ENCODE measurements around the gene ZNF354B.
"Not testable (repeated sequence)": the region's sequence is repeated elsewhere in the genome, so short reads cannot be mapped to it uniquely, and the experiment has no call there.

ZNF354B gene

DNA sequence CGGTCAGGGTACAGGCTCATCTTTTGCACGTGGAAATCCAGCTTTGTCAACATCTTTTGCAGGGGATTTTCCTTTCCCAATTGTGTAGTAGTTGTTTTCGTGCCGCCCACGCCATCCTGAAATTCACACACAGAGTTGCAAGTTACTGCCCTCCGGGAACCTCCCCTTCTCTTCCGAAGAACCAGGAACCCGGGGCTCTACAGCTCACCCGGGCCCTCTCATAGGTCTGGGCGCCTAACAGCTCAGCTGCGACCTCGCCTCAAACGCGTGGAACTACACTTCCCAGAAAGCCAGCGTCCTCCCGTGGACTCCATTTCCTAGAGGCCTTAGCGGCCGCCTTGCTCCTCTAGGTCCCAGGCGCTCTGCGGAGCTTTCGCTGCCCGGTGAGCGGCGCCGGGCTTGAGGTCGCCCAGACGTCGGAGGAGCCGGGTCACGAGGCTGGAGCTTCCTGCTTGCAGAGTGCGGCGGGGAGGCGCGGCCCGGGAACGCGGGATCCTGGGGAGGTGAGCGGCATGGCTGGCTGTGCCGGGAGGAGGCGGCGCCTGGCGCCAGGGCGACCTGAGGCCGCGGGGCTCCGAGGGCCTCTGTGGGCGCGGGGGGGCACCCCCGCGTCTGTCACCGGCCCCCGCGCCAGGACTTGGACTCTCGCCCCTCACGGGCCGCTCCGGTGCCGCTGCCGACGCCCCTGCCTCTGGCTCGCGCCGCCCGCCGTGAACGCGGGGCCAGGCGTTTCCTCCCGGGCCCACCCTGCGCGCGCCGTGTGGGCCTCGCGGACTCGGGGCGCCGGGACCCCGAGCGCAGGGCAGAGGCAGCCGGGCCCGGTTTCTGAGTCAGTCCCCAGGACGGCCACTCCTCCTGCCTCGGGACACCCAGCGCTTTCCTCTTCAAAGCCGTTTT, at the start of gene ZNF354B:
Gene ZNF354B, plus strand, starts transcription at position 329 of the 897 bp plus-strand sequence. CDS start 1,095 bp downstream, outside the sequence.
- Histone ChIP-seq H3K4me1 (ENCODE audit: insufficient read depth, low read length) (no peaks in the 10 kb centered on the region), H3K36me3 (ENCODE audit: insufficient read depth, low read length) (peaks cover 27% of the 10 kb centered on the region), H3K9me3 (ENCODE audit: low read length) (peaks cover 23% of the 10 kb centered on the region)

DNA sequence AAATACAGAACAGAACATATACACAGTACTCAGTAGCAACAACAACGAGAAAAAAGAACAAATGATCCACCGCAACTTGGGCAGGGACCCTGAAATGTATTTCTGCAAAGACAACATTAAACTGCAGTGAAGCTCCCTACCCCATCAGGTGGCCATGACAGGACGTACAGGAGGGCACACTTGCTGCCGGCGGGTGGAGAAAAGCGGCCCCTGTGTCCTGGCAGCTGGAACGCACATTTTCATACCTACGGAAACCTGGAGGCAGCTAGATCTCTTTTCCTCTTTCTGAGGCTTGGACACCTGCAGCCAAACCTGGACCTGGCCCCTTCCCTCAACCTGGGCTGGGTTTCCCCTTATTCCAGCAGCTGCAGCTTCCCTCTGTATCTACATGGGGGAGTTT, 42.2 kb upstream of the ZNF354B start:
- H3K4me3 ChIP-seq (ENCODE audit: low read length): no peak overlapping the region
- H3K27me3 ChIP-seq (ENCODE audit: insufficient read depth, low read length): no peaks in the 10 kb centered on the region
- H2AFZ ChIP-seq (ENCODE audit: low read depth, low read length): no peak overlapping the region
- no peaks in the 10 kb centered on the region for H3K9me3 ChIP-seq (ENCODE audit: low read length)
- no peaks in the 10 kb centered on the region for H3K4me1 ChIP-seq (ENCODE audit: insufficient read depth, low read length)
- no peaks in the 10 kb centered on the region for H3K36me3 ChIP-seq (ENCODE audit: insufficient read depth, low read length)

More for the DNA sequence above, at the start of gene ZNF354B:
- peak within 1 kb of the TSS; percentile 64 for H2AFZ ChIP-seq (ENCODE audit: low read depth, low read length)
- peak within 1 kb of the TSS; percentile 60 for H3K4me3 ChIP-seq (ENCODE audit: low read length)
- H3K27me3 ChIP-seq (ENCODE audit: insufficient read depth, low read length): no peaks in the 10 kb centered on the region

GRCh38 chr5:178818094-178818493, 41.7 kb upstream of the ZNF354B start:
- no peaks in the 10 kb centered on the region for H3K4me1 ChIP-seq (ENCODE audit: insufficient read depth, low read length)
- H3K4me3 ChIP-seq (ENCODE audit: low read length): no peak overlapping the region

DNA sequence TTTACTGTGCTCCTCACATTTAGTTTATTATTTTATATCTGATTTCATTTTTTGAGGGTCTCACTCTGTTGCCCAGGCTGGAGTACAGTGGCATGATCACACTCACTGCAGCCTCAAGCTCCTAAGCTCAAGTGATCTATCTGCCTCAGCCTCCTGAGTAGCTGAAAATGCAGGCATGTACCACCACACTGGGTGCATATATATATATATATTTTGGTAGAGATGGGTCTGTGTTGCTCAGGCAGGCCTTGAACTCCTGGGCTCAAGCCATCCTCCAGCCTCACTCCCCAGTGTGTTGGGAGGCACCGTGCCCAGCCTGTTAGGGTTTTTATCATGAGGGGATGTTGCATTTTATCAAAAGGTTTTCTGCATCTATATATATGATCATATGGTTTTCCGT, 39.8 kb upstream of the ZNF354B start:
- H3K4me1 ChIP-seq (ENCODE audit: insufficient read depth, low read length): no peaks in the 10 kb centered on the region

More at GRCh38 chr5:178818094-178818493, 41.7 kb upstream of the ZNF354B start:
- H3K36me3 ChIP-seq (ENCODE audit: insufficient read depth, low read length): no peaks in the 10 kb centered on the region
- H3K27me3 ChIP-seq (ENCODE audit: insufficient read depth, low read length): no peaks in the 10 kb centered on the region
- H2AFZ ChIP-seq (ENCODE audit: low read depth, low read length): no peak overlapping the region
- H3K9me3 ChIP-seq (ENCODE audit: low read length): no peaks in the 10 kb centered on the region

DNA sequence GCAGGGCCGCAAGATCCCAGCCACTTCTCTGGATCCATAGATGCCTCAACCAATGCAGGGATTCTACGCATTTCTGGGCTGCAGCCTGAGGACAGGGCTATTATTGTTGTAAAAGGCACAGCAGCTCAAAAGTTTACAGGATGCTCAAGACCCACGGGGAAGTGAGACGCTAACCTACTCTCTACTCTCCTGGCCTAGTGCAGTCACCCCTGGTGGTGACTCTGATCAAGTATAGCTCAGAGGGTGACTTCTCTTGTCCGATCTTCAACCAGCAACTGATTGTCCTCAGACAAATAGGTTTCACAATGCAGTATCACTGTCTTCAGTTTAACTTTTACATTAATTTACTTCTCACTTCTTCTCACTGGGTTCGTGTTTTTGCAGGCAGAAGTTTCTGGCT, 34.3 kb upstream of the ZNF354B start:
- Histone ChIP-seq H3K4me1 (ENCODE audit: insufficient read depth, low read length) (no peaks in the 10 kb centered on the region), H3K9me3 (ENCODE audit: low read length) (peaks cover 3% of the 10 kb centered on the region), H3K27me3 (ENCODE audit: insufficient read depth, low read length) (no peaks in the 10 kb centered on the region), H3K4me3 (ENCODE audit: low read length) (no peak overlapping the region), H3K36me3 (ENCODE audit: insufficient read depth, low read length) (no peaks in the 10 kb centered on the region), H2AFZ (ENCODE audit: low read depth, low read length) (no peak overlapping the region)

More for the DNA sequence above, 39.8 kb upstream of the ZNF354B start:
- no peak overlapping the region for H2AFZ ChIP-seq (ENCODE audit: low read depth, low read length)
- no peaks in the 10 kb centered on the region for H3K36me3 ChIP-seq (ENCODE audit: insufficient read depth, low read length)
- no peaks in the 10 kb centered on the region for H3K27me3 ChIP-seq (ENCODE audit: insufficient read depth, low read length)
- H3K9me3 ChIP-seq (ENCODE audit: low read length): no peaks in the 10 kb centered on the region
- no peak overlapping the region for H3K4me3 ChIP-seq (ENCODE audit: low read length)

DNA sequence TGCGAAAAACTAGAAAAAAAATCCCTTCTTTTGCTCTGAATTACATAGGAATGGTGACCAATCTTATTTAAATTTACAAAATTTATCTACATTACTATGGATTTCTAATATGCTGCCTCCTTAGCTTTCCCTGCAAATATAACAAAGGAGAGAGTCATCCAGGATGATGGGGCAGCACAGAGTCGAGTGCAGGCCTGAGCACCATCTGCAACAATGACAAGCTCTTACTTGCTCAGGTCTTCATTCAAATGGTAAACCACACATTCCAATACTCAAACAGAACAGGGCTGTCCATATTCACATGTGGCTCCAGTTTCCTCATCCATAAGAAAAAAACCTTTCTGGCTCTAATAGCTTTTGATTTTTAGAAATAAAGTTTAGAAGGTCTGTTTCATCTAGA, 33.5 kb upstream of the ZNF354B start:
- Histone ChIP-seq H3K4me1 (ENCODE audit: insufficient read depth, low read length) (no peaks in the 10 kb centered on the region), H3K36me3 (ENCODE audit: insufficient read depth, low read length) (no peaks in the 10 kb centered on the region), H3K27me3 (ENCODE audit: insufficient read depth, low read length) (no peaks in the 10 kb centered on the region), H3K4me3 (ENCODE audit: low read length) (no peak overlapping the region), H3K9me3 (ENCODE audit: low read length) (peaks cover 3% of the 10 kb centered on the region), H2AFZ (ENCODE audit: low read depth, low read length) (no peak overlapping the region)

GRCh38 chr5:178827636-178828035, 32.1 kb upstream of the ZNF354B start:
- Histone ChIP-seq H2AFZ (ENCODE audit: low read depth, low read length) (no peak overlapping the region), H3K9me3 (ENCODE audit: low read length) (peaks cover 3% of the 10 kb centered on the region), H3K4me3 (ENCODE audit: low read length) (no peak overlapping the region), H3K36me3 (ENCODE audit: insufficient read depth, low read length) (no peaks in the 10 kb centered on the region), H3K4me1 (ENCODE audit: insufficient read depth, low read length) (no peaks in the 10 kb centered on the region), H3K27me3 (ENCODE audit: insufficient read depth, low read length) (no peaks in the 10 kb centered on the region)

DNA sequence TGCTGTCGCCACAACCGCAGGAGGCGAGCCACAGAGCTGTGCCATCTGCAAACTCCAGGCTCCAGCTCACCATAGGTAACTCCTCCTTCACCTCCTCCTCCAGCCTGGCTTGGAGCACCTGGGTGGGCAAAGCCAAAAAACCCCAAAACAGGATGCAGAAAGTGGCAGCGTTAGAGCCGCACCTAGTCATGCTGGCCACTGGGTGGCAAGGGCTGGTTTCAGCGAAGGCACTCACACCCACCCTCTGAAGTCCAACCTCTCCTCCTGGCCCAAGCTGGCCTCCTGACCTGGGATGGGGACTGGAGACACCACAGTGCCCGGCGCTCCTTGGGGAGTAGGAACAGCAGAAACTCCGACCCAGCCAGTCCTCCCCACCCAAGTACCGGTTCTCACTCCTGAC, 28.7 kb upstream of the ZNF354B start:
- Histone ChIP-seq H3K9me3 (ENCODE audit: low read length) (no peaks in the 10 kb centered on the region), H2AFZ (ENCODE audit: low read depth, low read length) (no peak overlapping the region), H3K4me1 (ENCODE audit: insufficient read depth, low read length) (no peaks in the 10 kb centered on the region), H3K27me3 (ENCODE audit: insufficient read depth, low read length) (no peaks in the 10 kb centered on the region), H3K4me3 (ENCODE audit: low read length) (no peak overlapping the region), H3K36me3 (ENCODE audit: insufficient read depth, low read length) (no peaks in the 10 kb centered on the region)

- no peaks in the 10 kb centered on the region for H3K27me3 ChIP-seq (ENCODE audit: insufficient read depth, low read length)
- no peak overlapping the region for H3K4me3 ChIP-seq (ENCODE audit: low read length)
- H3K9me3 ChIP-seq (ENCODE audit: low read length): no peaks in the 10 kb centered on the region
- H3K36me3 ChIP-seq (ENCODE audit: insufficient read depth, low read length): no peaks in the 10 kb centered on the region
- H3K4me1 ChIP-seq (ENCODE audit: insufficient read depth, low read length): no peaks in the 10 kb centered on the region
- H2AFZ ChIP-seq (ENCODE audit: low read depth, low read length): no peak overlapping the region
Measured at GRCh38 chr5:178832618-178833201, 27.0 kb upstream of the ZNF354B start.

DNA sequence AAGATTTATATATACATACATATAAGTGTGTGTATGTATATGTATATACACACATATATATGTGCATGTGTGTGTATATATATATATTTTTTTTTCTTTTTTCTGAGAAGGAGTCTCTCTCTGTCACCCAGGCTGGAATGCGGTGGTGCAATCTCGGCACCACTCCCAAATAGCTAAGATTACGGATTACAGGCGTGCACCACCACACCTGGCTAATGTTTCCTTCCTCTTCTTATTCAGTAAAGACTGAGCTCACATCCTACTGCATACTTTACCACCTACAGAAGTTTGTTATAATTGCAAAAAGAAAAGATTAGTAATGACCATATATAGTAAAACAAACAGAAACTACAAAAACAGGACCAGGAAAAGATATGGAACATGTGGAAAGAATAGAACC, 23.1 kb upstream of the ZNF354B start:
- Histone ChIP-seq H2AFZ (ENCODE audit: low read depth, low read length) (no peak overlapping the region), H3K36me3 (ENCODE audit: insufficient read depth, low read length) (no peaks in the 10 kb centered on the region), H3K4me3 (ENCODE audit: low read length) (no peak overlapping the region), H3K27me3 (ENCODE audit: insufficient read depth, low read length) (no peaks in the 10 kb centered on the region), H3K9me3 (ENCODE audit: low read length) (peaks cover 2% of the 10 kb centered on the region), H3K4me1 (ENCODE audit: insufficient read depth, low read length) (no peaks in the 10 kb centered on the region)

DNA sequence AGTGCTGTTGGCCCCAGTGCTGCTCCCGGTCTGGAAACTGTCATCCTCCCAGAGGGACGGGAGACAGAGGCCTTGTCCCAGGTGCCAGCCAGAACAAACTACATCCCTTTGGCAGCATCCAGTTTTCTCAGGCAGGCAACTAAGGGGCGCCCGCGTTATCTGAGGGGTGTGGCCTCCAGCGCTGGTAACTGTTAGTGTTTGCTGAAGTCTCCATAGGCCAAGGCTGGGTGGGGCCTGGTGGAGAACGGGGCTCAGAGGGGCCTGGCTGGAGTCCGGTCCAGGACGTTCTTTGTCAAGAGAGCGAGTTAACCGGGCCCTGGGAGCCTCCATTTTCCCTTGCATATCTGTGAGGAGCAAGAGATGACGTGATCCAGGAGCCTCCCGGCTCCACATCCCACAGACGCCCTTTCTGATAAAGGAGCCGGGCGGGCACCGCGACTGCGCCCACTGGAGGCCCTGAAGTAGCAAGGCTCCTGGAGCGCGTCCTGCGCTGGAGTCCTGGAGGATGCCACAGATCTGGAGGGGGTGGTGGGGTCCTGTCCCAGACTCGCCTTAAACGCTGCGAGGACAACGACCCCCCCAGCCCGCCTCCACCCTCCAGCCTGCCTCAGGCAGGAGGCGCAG, 20.9 kb upstream of the ZNF354B start:
- not testable (repeated sequence) for H3K4me1 ChIP-seq (ENCODE audit: insufficient read depth, low read length); H3K36me3 ChIP-seq (ENCODE audit: insufficient read depth, low read length); H2AFZ ChIP-seq (ENCODE audit: low read depth, low read length); H3K27me3 ChIP-seq (ENCODE audit: insufficient read depth, low read length); H3K4me3 ChIP-seq (ENCODE audit: low read length); H3K9me3 ChIP-seq (ENCODE audit: low read length)

DNA sequence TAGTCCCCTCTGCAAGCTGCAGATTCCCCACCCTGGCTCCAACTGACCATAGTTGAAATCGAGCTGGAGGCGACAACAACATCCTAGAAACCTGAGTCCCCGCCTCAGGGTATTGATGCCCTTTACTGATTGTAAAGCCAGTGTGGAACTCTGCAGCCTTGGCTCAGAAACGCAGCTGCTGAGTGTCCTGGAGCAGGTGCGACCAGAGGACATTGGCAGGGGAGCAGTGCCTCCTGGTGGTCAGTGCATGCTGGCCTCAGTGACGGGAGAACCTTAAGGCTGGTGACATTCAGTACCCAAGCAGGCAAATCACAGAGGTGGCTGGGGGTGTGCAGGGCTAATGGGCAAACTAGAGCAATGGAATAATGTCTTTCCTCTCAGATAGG, 20.4 kb upstream of the ZNF354B start:
- H2AFZ ChIP-seq (ENCODE audit: low read depth, low read length): no peak overlapping the region
- no peaks in the 10 kb centered on the region for H3K27me3 ChIP-seq (ENCODE audit: insufficient read depth, low read length)
- H3K4me3 ChIP-seq (ENCODE audit: low read length): no peak overlapping the region
- no peaks in the 10 kb centered on the region for H3K36me3 ChIP-seq (ENCODE audit: insufficient read depth, low read length)
- H3K4me1 ChIP-seq (ENCODE audit: insufficient read depth, low read length): no peaks in the 10 kb centered on the region
- H3K9me3 ChIP-seq (ENCODE audit: low read length): peaks cover 2% of the 10 kb centered on the region

- not testable (repeated sequence) for H3K4me3 ChIP-seq (ENCODE audit: low read length); H2AFZ ChIP-seq (ENCODE audit: low read depth, low read length); H3K9me3 ChIP-seq (ENCODE audit: low read length); H3K36me3 ChIP-seq (ENCODE audit: insufficient read depth, low read length); H3K4me1 ChIP-seq (ENCODE audit: insufficient read depth, low read length); H3K27me3 ChIP-seq (ENCODE audit: insufficient read depth, low read length)
Measured at GRCh38 chr5:178840399-178840798, 19.4 kb upstream of the ZNF354B start.

All from neuron (in vitro differentiated cells).